ENCODE data around the gene SNTG2. TPM values are rescaled to one million over a fixed set of nuclear protein-coding genes. Genes with fewer than 3 reads are reported as not detected.

SNTG2 gene
- polyA plus RNA-seq, 2 donors: 0.26 to 0.33 TPM

- H3K4me3 ChIP-seq (ENCODE audit: low read depth in 1 of 2, low read length in 2 of 2): no peak overlapping the region
- H3K36me3 ChIP-seq (ENCODE audit: control insufficient read depth in 2 of 2, insufficient read depth in 2 of 2, low read length in 1 of 2): no peaks in the 10 kb centered on the region
- no peaks in the 10 kb centered on the region for H3K9me3 ChIP-seq (ENCODE audit: control insufficient read depth in 2 of 2, insufficient read depth in 1 of 2, low read depth in 1 of 2, low read length in 1 of 2)
- no peaks in the 10 kb centered on the region for H3K27me3 ChIP-seq (ENCODE audit: control insufficient read depth in 1 of 2, insufficient read depth in 2 of 2, low read length in 2 of 2)
- H3K27ac ChIP-seq (ENCODE audit: low read depth in 2 of 2, low read length in 1 of 2): no peak overlapping the region
- 71 to 75% methylated on average over 2 of the region's 2 CpGs for WGBS, 2 donors
- H3K4me1 ChIP-seq (ENCODE audit: control insufficient read depth in 2 of 2, insufficient read depth in 2 of 2, low read length in 1 of 2): no peaks in the 10 kb centered on the region
These were observed 99.0 kb downstream of the SNTG2 start for GRCh38 chr2:1049691-1050090.

GRCh38 chr2:1051075-1051474 lies 100.4 kb downstream of the SNTG2 start:
- Histone ChIP-seq H3K36me3 (ENCODE audit: control insufficient read depth in 2 of 2, insufficient read depth in 2 of 2, low read length in 1 of 2) (no peaks in the 10 kb centered on the region), H3K4me1 (ENCODE audit: control insufficient read depth in 2 of 2, insufficient read depth in 2 of 2, low read length in 1 of 2) (no peaks in the 10 kb centered on the region), H3K27ac (ENCODE audit: low read depth in 2 of 2, low read length in 1 of 2) (no peak overlapping the region), H3K27me3 (ENCODE audit: control insufficient read depth in 1 of 2, insufficient read depth in 2 of 2, low read length in 2 of 2) (no peaks in the 10 kb centered on the region), H3K4me3 (ENCODE audit: low read depth in 1 of 2, low read length in 2 of 2) (no peak overlapping the region), H3K9me3 (ENCODE audit: control insufficient read depth in 2 of 2, insufficient read depth in 1 of 2, low read depth in 1 of 2, low read length in 1 of 2) (peaks cover 0 to 3% of the 10 kb centered on the region in 2 donors)
- WGBS, 2 donors: 46 to 49% methylated on average over 3 of the region's 3 CpGs

GRCh38 chr2:1052771-1053191 lies 102.1 kb downstream of the SNTG2 start:
- H3K27ac ChIP-seq (ENCODE audit: low read depth in 2 of 2, low read length in 1 of 2): no peak overlapping the region
- H3K4me3 ChIP-seq (ENCODE audit: low read depth in 1 of 2, low read length in 2 of 2): no peak overlapping the region
- 47 to 61% methylated on average over 8 of the region's 8 CpGs for WGBS, 2 donors
- no peaks in the 10 kb centered on the region for H3K36me3 ChIP-seq (ENCODE audit: control insufficient read depth in 2 of 2, insufficient read depth in 2 of 2, low read length in 1 of 2)
- H3K27me3 ChIP-seq (ENCODE audit: control insufficient read depth in 1 of 2, insufficient read depth in 2 of 2, low read length in 2 of 2): no peaks in the 10 kb centered on the region
- peaks cover 0 to 3% of the 10 kb centered on the region in 2 donors for H3K9me3 ChIP-seq (ENCODE audit: control insufficient read depth in 2 of 2, insufficient read depth in 1 of 2, low read depth in 1 of 2, low read length in 1 of 2)
- no peaks in the 10 kb centered on the region for H3K4me1 ChIP-seq (ENCODE audit: control insufficient read depth in 2 of 2, insufficient read depth in 2 of 2, low read length in 1 of 2)

GRCh38 chr2:1053786-1054185 lies 103.1 kb downstream of the SNTG2 start:
- H3K4me3 ChIP-seq (ENCODE audit: low read depth in 1 of 2, low read length in 2 of 2): no peak overlapping the region
- no peak overlapping the region for H3K27ac ChIP-seq (ENCODE audit: low read depth in 2 of 2, low read length in 1 of 2)
- WGBS, 2 donors: 49 to 65% methylated on average over 8 of the region's 8 CpGs
- no peaks in the 10 kb centered on the region for H3K4me1 ChIP-seq (ENCODE audit: control insufficient read depth in 2 of 2, insufficient read depth in 2 of 2, low read length in 1 of 2)
- no peaks in the 10 kb centered on the region for H3K36me3 ChIP-seq (ENCODE audit: control insufficient read depth in 2 of 2, insufficient read depth in 2 of 2, low read length in 1 of 2)
- peaks cover 0 to 3% of the 10 kb centered on the region in 2 donors for H3K9me3 ChIP-seq (ENCODE audit: control insufficient read depth in 2 of 2, insufficient read depth in 1 of 2, low read depth in 1 of 2, low read length in 1 of 2)
- no peaks in the 10 kb centered on the region for H3K27me3 ChIP-seq (ENCODE audit: control insufficient read depth in 1 of 2, insufficient read depth in 2 of 2, low read length in 2 of 2)

GRCh38 chr2:1054399-1054798 lies 103.8 kb downstream of the SNTG2 start:
- Histone ChIP-seq H3K4me3 (ENCODE audit: low read depth in 1 of 2, low read length in 2 of 2) (no peak overlapping the region), H3K27ac (ENCODE audit: low read depth in 2 of 2, low read length in 1 of 2) (no peak overlapping the region), H3K4me1 (ENCODE audit: control insufficient read depth in 2 of 2, insufficient read depth in 2 of 2, low read length in 1 of 2) (no peaks in the 10 kb centered on the region), H3K36me3 (ENCODE audit: control insufficient read depth in 2 of 2, insufficient read depth in 2 of 2, low read length in 1 of 2) (no peaks in the 10 kb centered on the region), H3K27me3 (ENCODE audit: control insufficient read depth in 1 of 2, insufficient read depth in 2 of 2, low read length in 2 of 2) (no peaks in the 10 kb centered on the region), H3K9me3 (ENCODE audit: control insufficient read depth in 2 of 2, insufficient read depth in 1 of 2, low read depth in 1 of 2, low read length in 1 of 2) (peaks cover 0 to 3% of the 10 kb centered on the region in 2 donors)
- WGBS, 2 donors: 76 to 84% methylated on average over 3 of the region's 3 CpGs

GRCh38 chr2:1055014-1055595 lies 104.5 kb downstream of the SNTG2 start:
- peaks cover 0 to 3% of the 10 kb centered on the region in 2 donors for H3K9me3 ChIP-seq (ENCODE audit: control insufficient read depth in 2 of 2, insufficient read depth in 1 of 2, low read depth in 1 of 2, low read length in 1 of 2)
- no peaks in the 10 kb centered on the region for H3K36me3 ChIP-seq (ENCODE audit: control insufficient read depth in 2 of 2, insufficient read depth in 2 of 2, low read length in 1 of 2)
- WGBS, 2 donors: 69 to 72% methylated on average over 11 of the region's 11 CpGs
- no peaks in the 10 kb centered on the region for H3K27me3 ChIP-seq (ENCODE audit: control insufficient read depth in 1 of 2, insufficient read depth in 2 of 2, low read length in 2 of 2)
- H3K4me1 ChIP-seq (ENCODE audit: control insufficient read depth in 2 of 2, insufficient read depth in 2 of 2, low read length in 1 of 2): no peaks in the 10 kb centered on the region
- H3K27ac ChIP-seq (ENCODE audit: low read depth in 2 of 2, low read length in 1 of 2): no peak overlapping the region
- H3K4me3 ChIP-seq (ENCODE audit: low read depth in 1 of 2, low read length in 2 of 2): no peak overlapping the region

- H3K4me3 ChIP-seq (ENCODE audit: low read depth in 1 of 2, low read length in 2 of 2): no peak overlapping the region
- 83 to 84% methylated on average over 3 of the region's 3 CpGs for WGBS, 2 donors
- no peaks in the 10 kb centered on the region for H3K36me3 ChIP-seq (ENCODE audit: control insufficient read depth in 2 of 2, insufficient read depth in 2 of 2, low read length in 1 of 2)
- no peak overlapping the region for H3K27ac ChIP-seq (ENCODE audit: low read depth in 2 of 2, low read length in 1 of 2)
- H3K27me3 ChIP-seq (ENCODE audit: control insufficient read depth in 1 of 2, insufficient read depth in 2 of 2, low read length in 2 of 2): no peaks in the 10 kb centered on the region
- H3K4me1 ChIP-seq (ENCODE audit: control insufficient read depth in 2 of 2, insufficient read depth in 2 of 2, low read length in 1 of 2): no peaks in the 10 kb centered on the region
- peaks cover 0 to 3% of the 10 kb centered on the region in 2 donors for H3K9me3 ChIP-seq (ENCODE audit: control insufficient read depth in 2 of 2, insufficient read depth in 1 of 2, low read depth in 1 of 2, low read length in 1 of 2)
These were observed 109.7 kb downstream of the SNTG2 start for GRCh38 chr2:1060372-1060771.

- WGBS, 2 donors: 34 to 38% methylated on average over 5 of the region's 5 CpGs
- Histone ChIP-seq H3K27me3 (ENCODE audit: control insufficient read depth in 1 of 2, insufficient read depth in 2 of 2, low read length in 2 of 2) (no peaks in the 10 kb centered on the region), H3K9me3 (ENCODE audit: control insufficient read depth in 2 of 2, insufficient read depth in 1 of 2, low read depth in 1 of 2, low read length in 1 of 2) (no peaks in the 10 kb centered on the region), H3K36me3 (ENCODE audit: control insufficient read depth in 2 of 2, insufficient read depth in 2 of 2, low read length in 1 of 2) (no peaks in the 10 kb centered on the region), H3K27ac (ENCODE audit: low read depth in 2 of 2, low read length in 1 of 2) (no peak overlapping the region), H3K4me1 (ENCODE audit: control insufficient read depth in 2 of 2, insufficient read depth in 2 of 2, low read length in 1 of 2) (no peaks in the 10 kb centered on the region), H3K4me3 (ENCODE audit: low read depth in 1 of 2, low read length in 2 of 2) (no peak overlapping the region)
These were observed 110.3 kb downstream of the SNTG2 start for GRCh38 chr2:1060987-1061386.

GRCh38 chr2:1068241-1068640 lies 117.6 kb downstream of the SNTG2 start:
- H3K27ac ChIP-seq (ENCODE audit: low read depth in 2 of 2, low read length in 1 of 2): no peak overlapping the region
- no peaks in the 10 kb centered on the region for H3K4me1 ChIP-seq (ENCODE audit: control insufficient read depth in 2 of 2, insufficient read depth in 2 of 2, low read length in 1 of 2)
- no peak overlapping the region for H3K4me3 ChIP-seq (ENCODE audit: low read depth in 1 of 2, low read length in 2 of 2)
- 86 to 90% methylated on average over 8 of the region's 8 CpGs for WGBS, 2 donors
- H3K36me3 ChIP-seq (ENCODE audit: control insufficient read depth in 2 of 2, insufficient read depth in 2 of 2, low read length in 1 of 2): no peaks in the 10 kb centered on the region
- H3K9me3 ChIP-seq (ENCODE audit: control insufficient read depth in 2 of 2, insufficient read depth in 1 of 2, low read depth in 1 of 2, low read length in 1 of 2): peaks cover 0 to 4% of the 10 kb centered on the region in 2 donors
- H3K27me3 ChIP-seq (ENCODE audit: control insufficient read depth in 1 of 2, insufficient read depth in 2 of 2, low read length in 2 of 2): no peaks in the 10 kb centered on the region

- H3K27ac ChIP-seq (ENCODE audit: low read depth in 2 of 2, low read length in 1 of 2): no peak overlapping the region
- H3K4me1 ChIP-seq (ENCODE audit: control insufficient read depth in 2 of 2, insufficient read depth in 2 of 2, low read length in 1 of 2): no peaks in the 10 kb centered on the region
- no peaks in the 10 kb centered on the region for H3K27me3 ChIP-seq (ENCODE audit: control insufficient read depth in 1 of 2, insufficient read depth in 2 of 2, low read length in 2 of 2)
- 35 to 50% methylated on average over 7 of the region's 7 CpGs for WGBS, 2 donors
- peaks cover 0 to 4% of the 10 kb centered on the region in 2 donors for H3K9me3 ChIP-seq (ENCODE audit: control insufficient read depth in 2 of 2, insufficient read depth in 1 of 2, low read depth in 1 of 2, low read length in 1 of 2)
- no peak overlapping the region for H3K4me3 ChIP-seq (ENCODE audit: low read depth in 1 of 2, low read length in 2 of 2)
- H3K36me3 ChIP-seq (ENCODE audit: control insufficient read depth in 2 of 2, insufficient read depth in 2 of 2, low read length in 1 of 2): no peaks in the 10 kb centered on the region
These were observed 118.2 kb downstream of the SNTG2 start for GRCh38 chr2:1068822-1069221.
